ENCODE data around the gene RGS3.

The RGS3 gene

GRCh38 chr9:113570749-113571711 is 107.5 kb downstream of the RGS3 start:
- DNase-seq (ENCODE audit: low spot score): no peak

DNA sequence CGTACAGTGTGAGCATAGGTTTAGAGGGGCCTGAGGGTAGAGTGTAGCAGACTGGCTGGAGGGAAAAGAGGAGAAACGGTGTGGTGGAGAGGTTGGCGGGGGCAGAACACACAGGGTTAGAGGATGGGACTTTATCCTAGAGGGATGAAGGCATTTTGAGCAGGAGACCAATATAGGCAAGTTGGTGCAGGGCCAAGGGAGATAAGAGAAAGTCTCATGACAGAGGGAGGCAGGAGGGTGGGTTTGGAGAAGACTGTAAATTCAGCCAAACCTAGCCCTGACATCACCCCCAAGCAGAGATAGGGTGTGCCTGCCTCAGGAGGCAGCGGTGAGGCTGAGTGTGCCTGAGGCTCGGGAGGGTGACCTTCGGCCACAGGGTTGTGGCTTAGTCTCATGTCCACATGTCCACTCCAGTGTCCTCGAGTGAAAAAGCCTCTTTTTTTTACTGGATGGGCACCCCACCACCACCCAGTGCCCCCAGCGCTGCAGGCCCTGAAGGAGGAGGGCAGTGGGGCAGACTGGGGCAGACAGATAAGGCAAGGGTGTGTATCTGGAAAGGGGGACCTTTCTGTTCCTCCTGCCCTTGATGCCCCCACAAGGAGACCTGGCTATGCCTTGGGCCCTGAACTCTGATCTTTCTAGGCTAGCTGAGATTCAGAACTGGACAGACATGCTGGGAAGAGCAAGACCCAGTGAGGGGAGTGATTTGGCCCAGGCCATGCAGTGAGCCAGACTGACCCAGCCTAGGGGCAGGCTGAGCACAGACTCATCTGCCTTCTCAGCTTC is 108.7 kb downstream of the RGS3 start:
- DNase-seq (ENCODE audit: low spot score): no peak

DNA sequence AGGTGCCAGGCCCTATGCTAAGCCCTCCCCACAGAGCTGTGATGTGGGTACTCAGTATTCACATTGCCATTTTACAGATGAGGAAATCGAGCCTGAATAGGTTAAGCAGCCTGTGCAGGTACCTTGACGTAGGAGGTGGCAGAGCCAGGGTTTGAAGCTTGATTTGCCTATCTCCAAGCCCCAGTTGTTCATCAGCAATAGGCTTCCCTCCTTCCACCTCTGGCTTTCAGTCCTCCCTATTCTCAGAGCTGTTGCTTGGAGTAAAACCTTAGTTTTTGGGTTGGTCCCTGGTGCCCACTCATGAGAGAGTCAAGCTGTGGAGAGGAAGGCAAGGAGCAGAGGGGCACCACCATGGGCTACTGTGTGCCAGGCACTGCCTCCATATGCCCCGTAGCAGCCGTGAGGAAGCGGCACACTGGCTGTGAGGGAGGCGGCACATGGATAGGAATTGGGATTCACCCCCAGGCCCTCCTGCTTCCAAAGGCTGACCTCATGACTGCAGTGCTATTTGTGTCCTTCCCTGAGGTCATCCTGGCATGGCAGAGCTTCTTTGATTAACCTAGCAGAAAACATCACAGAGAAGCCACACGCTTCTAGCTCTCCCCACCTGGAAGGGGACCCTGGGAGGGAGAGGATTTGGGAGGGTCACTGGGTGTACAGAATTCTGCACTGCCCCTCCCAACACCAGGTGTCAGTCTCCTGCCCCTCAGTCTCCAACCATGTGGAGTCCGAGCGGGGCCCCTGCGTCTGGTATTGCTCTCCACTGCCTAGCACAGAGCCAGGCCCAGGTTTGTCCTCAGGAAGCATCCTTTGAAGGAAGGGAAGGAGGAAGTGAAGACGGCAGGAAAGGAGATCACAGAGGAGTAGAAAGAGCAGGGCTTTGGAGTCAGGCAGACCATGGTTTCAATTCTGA is 109.8 kb downstream of the RGS3 start:
- DNase-seq (ENCODE audit: low spot score): no peak

DNA sequence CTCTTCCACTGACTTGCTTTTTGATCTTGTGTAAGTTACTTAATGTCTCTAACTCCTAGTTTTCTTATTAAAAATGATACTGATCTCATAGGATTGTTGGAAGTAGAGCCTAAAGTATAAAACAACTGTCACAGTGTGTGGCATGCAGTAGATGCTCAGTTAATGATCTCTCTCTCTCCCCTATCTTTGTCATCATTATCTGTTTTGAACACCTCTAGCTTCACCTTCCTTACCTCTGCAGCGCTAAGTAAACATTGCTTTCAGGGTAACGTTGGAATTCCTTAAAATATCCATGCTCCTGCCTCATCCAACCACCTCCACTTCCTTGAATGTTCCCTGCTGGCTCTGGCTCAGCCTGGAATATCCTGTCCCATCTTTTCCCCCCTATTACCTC is 110.4 kb downstream of the RGS3 start:
- no peak for DNase-seq (ENCODE audit: low spot score)

DNA sequence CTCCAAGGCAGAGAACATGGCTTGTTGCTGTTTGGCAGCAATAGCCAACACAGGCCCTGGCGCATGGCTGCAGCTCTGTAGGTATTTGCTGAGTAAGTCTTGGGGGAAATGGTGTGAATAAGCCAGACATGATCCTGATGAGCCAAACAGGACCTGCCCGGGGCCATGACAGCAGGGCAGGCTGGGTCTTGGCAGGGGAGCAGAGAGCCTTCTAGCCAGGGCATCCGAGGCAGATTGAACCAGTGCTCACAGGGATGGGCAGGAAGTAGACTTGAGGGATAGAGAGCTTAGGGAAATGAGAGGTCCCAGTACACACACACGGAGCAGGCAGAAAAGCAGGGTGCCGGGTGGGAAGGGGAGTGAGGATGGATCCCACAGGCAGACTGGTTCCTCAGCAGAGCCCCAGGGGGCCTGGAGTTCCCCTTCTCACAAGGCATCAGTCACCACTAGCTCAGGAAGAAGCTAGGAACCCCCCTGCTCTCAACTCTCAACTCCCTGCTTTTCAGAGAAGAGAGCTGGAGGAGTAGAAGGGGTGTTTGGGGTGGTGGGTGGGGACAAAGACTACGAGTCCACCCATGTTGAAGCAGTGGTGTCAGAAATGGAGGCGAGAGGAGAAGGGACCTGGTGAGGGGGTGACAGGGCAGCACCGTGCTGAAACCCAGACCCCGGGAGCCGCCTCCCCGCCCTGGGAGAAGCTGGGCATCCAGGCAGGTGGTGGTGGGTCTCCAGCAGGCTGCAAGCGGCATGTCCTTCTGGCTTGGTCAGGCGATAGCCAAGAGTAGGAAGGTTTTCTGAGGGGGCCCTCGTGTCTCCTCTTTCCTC is 111.1 kb downstream of the RGS3 start:
- peak; percentile 21 for DNase-seq (ENCODE audit: low spot score)

DNA sequence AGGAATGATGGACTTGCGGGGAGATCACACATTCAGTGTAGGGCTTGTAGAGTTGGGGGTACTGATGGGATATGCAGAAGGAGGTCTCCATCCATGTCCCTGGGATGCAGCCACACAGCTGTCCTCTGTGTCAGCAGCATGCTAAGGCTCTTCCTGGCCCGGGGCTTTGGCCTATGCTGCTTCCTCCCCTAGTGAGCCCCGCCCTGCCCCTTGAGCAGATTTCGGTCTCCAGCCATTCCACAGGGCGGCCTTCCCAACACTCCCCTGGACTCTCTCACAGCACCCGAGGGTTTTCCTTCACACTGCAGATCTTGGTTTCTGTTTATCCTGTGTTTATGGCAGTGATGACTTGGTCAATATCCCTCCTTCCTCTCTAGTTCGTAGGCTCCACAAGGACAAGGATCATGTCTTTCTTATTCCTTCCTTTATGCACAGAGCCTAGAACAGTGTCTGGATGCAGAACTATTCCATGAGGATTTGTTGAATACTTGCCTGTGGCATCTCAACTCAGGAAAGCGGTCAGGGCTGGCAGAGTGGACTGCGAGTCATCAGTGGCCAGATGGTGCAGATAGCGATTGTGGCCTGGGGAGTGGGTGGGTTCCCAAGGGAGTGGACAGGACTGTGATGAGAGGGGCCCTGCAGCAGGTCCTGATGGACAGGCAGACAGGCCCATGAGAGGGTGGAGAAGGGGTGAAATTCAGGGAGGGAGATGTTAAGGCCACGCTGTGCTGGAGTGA is 114.2 kb downstream of the RGS3 start:
- peak; percentile 69 for DNase-seq (ENCODE audit: low spot score)

GRCh38 chr9:113578279-113578865 is 114.8 kb downstream of the RGS3 start:
- DNase-seq (ENCODE audit: low spot score): peak; percentile 24

DNA sequence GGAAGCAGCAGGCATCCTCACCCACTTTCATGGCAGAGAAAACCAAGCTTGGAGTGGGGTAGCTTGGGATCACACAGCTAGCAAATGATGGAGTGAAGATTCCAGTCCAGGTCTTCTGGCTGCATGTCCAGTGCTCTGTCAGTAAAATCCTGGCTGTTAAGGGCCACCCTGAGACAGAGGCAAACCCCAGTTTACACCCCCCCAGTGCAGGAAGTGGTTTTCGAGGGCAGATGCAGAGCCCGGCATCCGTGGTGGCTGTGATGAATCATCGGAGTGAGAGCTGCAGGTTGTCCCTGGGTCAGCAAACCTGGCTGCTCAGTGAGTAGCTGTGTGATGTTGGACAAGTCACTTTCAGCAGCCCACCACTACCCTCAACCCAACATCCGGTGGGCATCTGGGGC is 115.4 kb downstream of the RGS3 start:
- DNase-seq (ENCODE audit: low spot score): peak; percentile 92

- DNase-seq (ENCODE audit: low spot score): peak; percentile 30
These were observed 115.9 kb downstream of the RGS3 start for GRCh38 chr9:113579283-113580040.

DNA sequence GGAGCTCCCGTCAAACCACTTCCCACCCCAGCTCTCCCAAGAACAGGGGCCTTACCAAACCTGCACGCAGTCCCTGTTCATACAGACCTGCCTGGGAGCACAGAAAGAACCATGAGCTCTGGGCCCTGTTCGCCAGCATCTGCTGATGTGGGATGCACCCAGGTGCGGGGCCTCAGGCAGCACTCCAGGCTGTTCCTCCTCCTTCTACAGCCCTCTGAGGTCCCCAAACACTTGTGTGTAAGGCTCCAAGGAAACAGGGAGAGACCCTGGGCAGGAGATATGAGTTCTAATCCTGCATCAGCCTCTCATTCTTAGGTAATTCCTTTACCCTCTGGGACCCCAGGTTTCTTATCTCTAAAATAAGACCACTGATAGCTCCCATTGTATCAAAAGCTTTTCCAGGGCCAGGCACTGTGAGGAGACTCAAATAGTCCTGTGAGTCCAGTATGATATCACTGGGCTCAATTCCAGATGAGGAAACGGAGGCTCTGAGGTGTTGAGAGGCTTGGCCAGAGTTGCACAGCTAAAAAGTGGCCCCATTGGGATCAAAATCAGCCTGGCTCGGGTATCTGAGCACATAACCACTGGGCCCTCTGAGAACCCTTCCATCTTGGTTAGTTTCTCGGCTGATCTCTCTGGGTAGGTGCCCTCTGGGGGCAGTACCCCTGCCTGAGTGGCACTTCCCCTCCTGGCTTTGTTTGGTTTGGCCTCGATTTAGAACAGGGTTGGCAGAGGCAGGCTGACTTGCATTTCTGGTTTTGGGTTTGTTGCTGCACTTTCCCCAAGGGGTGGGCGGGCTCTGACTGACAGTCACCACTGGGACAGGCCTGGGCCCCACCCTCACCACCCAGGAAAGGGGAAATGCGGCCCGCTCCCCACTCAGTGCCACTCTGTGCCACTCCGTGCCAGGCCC is 116.8 kb downstream of the RGS3 start:
- DNase-seq (ENCODE audit: low spot score): peak; percentile 30

DNA sequence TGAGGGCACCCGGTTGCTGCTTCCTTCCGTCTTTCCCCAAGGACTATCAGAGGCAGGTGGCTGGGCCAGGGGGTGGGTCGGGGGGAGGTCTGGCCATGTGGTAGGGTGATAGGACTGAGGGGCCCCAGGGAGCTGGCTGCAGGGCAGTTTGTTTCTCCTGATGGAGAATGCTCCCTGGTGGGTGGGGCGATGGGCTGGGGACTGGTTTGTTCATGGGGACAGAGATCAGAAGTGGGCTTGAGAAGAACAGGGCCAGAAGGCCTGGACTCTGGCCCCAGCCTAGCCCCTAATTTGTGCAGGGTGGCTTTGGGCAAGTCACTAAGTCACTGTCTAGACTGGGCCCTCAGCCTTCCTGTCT is 117.4 kb downstream of the RGS3 start:
- no peak for DNase-seq (ENCODE audit: low spot score)

- DNase-seq (ENCODE audit: low spot score): peak; percentile 61
These were observed 118.6 kb downstream of the RGS3 start for GRCh38 chr9:113581865-113582697.

GRCh38 chr9:113582698-113583200 is 119.2 kb downstream of the RGS3 start:
- DNase-seq (ENCODE audit: low spot score): no peak

DNA sequence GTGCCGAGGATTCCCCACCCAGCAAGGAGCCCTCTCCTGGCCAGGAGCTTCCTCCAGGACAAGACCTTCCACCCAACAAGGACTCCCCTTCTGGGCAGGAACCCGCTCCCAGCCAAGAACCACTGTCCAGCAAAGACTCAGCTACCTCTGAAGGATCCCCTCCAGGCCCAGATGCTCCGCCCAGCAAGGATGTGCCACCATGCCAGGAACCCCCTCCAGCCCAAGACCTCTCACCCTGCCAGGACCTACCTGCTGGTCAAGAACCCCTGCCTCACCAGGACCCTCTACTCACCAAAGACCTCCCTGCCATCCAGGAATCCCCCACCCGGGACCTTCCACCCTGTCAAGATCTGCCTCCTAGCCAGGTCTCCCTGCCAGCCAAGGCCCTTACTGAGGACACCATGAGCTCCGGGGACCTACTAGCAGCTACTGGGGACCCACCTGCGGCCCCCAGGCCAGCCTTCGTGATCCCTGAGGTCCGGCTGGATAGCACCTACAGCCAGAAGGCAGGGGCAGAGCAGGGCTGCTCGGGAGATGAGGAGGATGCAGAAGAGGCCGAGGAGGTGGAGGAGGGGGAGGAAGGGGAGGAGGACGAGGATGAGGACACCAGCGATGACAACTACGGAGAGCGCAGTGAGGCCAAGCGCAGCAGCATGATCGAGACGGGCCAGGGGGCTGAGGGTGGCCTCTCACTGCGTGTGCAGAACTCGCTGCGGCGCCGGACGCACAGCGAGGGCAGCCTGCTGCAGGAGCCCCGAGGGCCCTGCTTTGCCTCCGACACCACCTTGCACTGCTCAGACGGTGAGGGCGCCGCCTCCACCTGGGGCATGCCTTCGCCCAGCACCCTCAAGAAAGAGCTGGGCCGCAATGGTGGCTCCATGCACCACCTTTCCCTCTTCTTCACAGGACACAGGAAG is 120.2 kb downstream of the RGS3 start:
- DNase-seq (ENCODE audit: low spot score): no peak

DNA sequence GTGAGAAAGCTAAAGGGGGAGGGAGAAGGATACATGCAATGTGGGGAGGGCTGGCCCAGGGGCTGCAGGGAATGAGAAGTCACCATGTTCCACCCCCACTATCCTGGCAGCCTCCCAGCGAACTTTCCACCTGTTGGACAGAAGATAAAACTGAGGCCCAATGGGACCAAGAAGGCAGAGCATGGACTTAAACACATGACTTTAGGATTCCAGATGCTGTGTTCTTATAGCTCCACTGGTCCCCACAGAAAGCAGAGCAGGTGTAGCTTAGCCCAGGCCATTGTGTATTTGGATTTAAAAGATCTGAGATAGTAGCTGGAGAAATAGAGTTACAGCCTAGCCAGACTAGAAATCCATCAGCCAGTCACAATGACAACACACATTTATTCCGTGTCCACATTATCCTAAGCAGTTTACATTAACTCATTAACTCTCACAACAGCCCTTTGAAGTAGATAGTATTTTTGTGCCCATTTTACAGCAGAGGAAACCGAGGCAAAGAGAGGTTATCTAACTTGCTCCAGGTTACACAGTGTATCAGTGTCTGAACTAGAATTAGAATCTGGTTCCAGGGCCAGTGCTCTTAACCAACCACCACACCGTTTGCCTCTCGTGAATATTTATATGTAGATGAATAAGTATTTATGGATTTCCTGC is 121.0 kb downstream of the RGS3 start:
- DNase-seq (ENCODE audit: low spot score): no peak

DNA sequence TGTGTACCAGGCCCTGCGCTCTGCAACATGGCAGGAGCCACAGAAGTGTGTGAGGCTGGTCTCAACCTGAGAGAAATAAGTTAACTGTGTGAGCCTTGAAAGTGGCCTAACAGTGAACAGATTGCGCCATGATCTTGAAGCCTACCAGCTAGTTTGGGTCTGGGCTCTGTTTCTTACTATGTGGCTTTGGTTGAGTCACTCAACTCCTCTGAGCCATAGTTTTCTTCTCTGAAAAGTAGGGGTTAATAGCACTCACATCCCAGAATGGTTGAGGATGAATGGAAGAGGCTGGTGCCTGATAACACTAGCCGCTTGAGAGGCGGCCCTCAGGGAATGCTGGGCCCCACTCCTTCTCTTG is 121.5 kb downstream of the RGS3 start:
- no peak for DNase-seq (ENCODE audit: low spot score)

Measured in GM03348 (cell line).